ENCODE measurements around the gene CATSPERD. TPM values are rescaled to one million over a fixed set of nuclear protein-coding genes. Genes with fewer than 3 reads are reported as not detected.

Gene CATSPERD
- total RNA-seq (2022; extraction: Qiagen RNA extraction), result 0.08 TPM in 1 of 5 replicates, not detected in the others

GRCh38 chr19:5719961-5720790, at the start of gene CATSPERD, which contains the start of gene LONP1:
Gene CATSPERD, plus strand, starts transcription at chr19:5720637. Its CDS starts 101 bp downstream, at chr19:5720738.
Gene LONP1, minus strand, starts transcription at chr19:5720146. Its CDS starts 14 bp downstream, at chr19:5720132.

GRCh38 chr19:5680437-5681368, 39.7 kb upstream of the CATSPERD start, which contains the start of the genes HSD11B1L and MICOS13:
Gene HSD11B1L, plus strand, starts transcription at chr19:5681027. Its CDS starts 3,806 bp downstream, at chr19:5684833.
Gene MICOS13, minus strand, starts transcription at chr19:5680516. Its CDS starts 30 bp downstream, at chr19:5680486.

GRCh38 chr19:5690125-5690954, 30.1 kb upstream of the CATSPERD start, which contains the start of gene RPL36:
Gene RPL36, plus strand, starts transcription at chr19:5690295. Its CDS starts 213 bp downstream, at chr19:5690508.

GRCh38 chr19:5784581-5785147, 64.2 kb downstream of the CATSPERD start, which contains the start of gene PRR22:
Gene PRR22, minus strand, starts transcription at chr19:5784746. Its CDS starts 86 bp downstream, at chr19:5784660.

GRCh38 chr19:5790559-5791520, 70.4 kb downstream of the CATSPERD start, which contains the start of gene DUS3L:
Gene DUS3L, minus strand, starts transcription at chr19:5791163. Its CDS starts 22 bp downstream, at chr19:5791141.

GRCh38 chr19:5804516-5805461, 84.4 kb downstream of the CATSPERD start, which contains the start of gene NRTN:
Gene NRTN, plus strand, starts transcription at chr19:5805067. Its CDS starts 19,099 bp downstream, at chr19:5824166.

Other genes starting within 250 kb of the CATSPERD start
- gene TINCR, start 152.7 kb upstream of the CATSPERD start, total RNA-seq (2022; extraction: Qiagen RNA extraction), result 1.8 to 3.6 TPM (median 2.9 TPM) in 5 replicates
- 29.1 to 37.0 TPM (median 36.1 TPM) in 5 replicates for gene SAFB2, start 97.9 kb upstream of the CATSPERD start, total RNA-seq (2022; extraction: Qiagen RNA extraction)
- 53.1 to 61.9 TPM (median 55.9 TPM) in 5 replicates for gene SAFB, start 97.6 kb upstream of the CATSPERD start, total RNA-seq (2022; extraction: Qiagen RNA extraction)
- 49.1 to 75.8 TPM (median 67.3 TPM) in 5 replicates for gene MICOS13, start 40.1 kb upstream of the CATSPERD start, total RNA-seq (2022; extraction: Qiagen RNA extraction)
- gene HSD11B1L, start 39.6 kb upstream of the CATSPERD start, total RNA-seq (2022; extraction: Qiagen RNA extraction), result 3.6 to 5.2 TPM (median 4.8 TPM) in 5 replicates
- 708 to 894 TPM (median 738 TPM) in 5 replicates for gene RPL36, start 30.3 kb upstream of the CATSPERD start, total RNA-seq (2022; extraction: Qiagen RNA extraction)
- gene LONP1, start 491 bp upstream of the CATSPERD start, total RNA-seq (2022; extraction: Qiagen RNA extraction), result 48.6 to 64.9 TPM (median 62.2 TPM) in 5 replicates
- 2.1 to 3.3 TPM (median 2.9 TPM) in 5 replicates for gene PRR22, start 64.1 kb downstream of the CATSPERD start, total RNA-seq (2022; extraction: Qiagen RNA extraction)
- gene DUS3L, start 70.5 kb downstream of the CATSPERD start, total RNA-seq (2022; extraction: Qiagen RNA extraction), result 30.3 to 35.2 TPM (median 33.8 TPM) in 5 replicates
- 0.27 to 0.89 TPM (median 0.48 TPM) in 5 replicates for gene NRTN, start 84.4 kb downstream of the CATSPERD start, total RNA-seq (2022; extraction: Qiagen RNA extraction)
- gene FUT6, start 119.1 kb downstream of the CATSPERD start, total RNA-seq (2022; extraction: Qiagen RNA extraction), result not detected in 5 replicates
- gene FUT3, start 130.8 kb downstream of the CATSPERD start, total RNA-seq (2022; extraction: Qiagen RNA extraction), result 0.06 TPM in 2 of 5 replicates, not detected in the others
- gene FUT5, start 149.9 kb downstream of the CATSPERD start, total RNA-seq (2022; extraction: Qiagen RNA extraction), result not detected in 5 replicates
- gene NDUFA11, start 183.2 kb downstream of the CATSPERD start, total RNA-seq (2022; extraction: Qiagen RNA extraction), result 194 to 311 TPM (median 301 TPM) in 5 replicates
- gene VMAC, start 184.2 kb downstream of the CATSPERD start, total RNA-seq (2022; extraction: Qiagen RNA extraction), result 0.34 to 0.66 TPM (median 0.49 TPM) in 5 replicates
- gene CAPS, start 193.6 kb downstream of the CATSPERD start, total RNA-seq (2022; extraction: Qiagen RNA extraction), result 0.47 to 1.2 TPM (median 1.2 TPM) in 5 replicates